ENCODE data around the gene FOXRED1. TPM values are rescaled to one million over a fixed set of nuclear protein-coding genes. Genes with fewer than 3 reads are reported as not detected.

The FOXRED1 gene
- total RNA-seq, 1 donor from 2014 or later: 34.4 TPM

DNA sequence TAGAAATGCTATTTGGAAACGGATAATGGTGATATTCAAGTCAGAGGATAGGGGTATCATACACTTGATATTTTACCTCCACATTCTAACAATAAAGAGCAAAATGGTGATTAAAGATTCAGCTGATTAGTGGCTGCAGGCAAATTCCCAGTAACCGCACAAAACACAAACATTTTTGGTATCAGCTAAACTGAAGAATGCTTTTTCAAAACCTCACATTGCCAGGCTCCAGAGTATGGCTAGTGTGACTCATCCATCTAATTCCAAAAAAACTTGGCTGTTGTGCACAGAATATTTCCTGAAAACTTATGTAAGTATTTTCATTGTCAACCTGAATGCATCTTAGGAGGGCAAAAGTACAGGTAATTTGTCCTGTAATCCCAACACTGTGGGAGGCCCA lies 11.2 kb upstream of the FOXRED1 start:
- H3K36me3 Mint-ChIP-seq (ENCODE audit: unreplicated experiment): peaks cover 23% of the 10 kb centered on the region
- H3K9me3 Mint-ChIP-seq (ENCODE audit: unreplicated experiment): no peaks in the 10 kb centered on the region
- DNase-seq (ENCODE audit: extremely low spot score, unreplicated experiment): no peak
- TF ChIP-seq, protein P1, sequence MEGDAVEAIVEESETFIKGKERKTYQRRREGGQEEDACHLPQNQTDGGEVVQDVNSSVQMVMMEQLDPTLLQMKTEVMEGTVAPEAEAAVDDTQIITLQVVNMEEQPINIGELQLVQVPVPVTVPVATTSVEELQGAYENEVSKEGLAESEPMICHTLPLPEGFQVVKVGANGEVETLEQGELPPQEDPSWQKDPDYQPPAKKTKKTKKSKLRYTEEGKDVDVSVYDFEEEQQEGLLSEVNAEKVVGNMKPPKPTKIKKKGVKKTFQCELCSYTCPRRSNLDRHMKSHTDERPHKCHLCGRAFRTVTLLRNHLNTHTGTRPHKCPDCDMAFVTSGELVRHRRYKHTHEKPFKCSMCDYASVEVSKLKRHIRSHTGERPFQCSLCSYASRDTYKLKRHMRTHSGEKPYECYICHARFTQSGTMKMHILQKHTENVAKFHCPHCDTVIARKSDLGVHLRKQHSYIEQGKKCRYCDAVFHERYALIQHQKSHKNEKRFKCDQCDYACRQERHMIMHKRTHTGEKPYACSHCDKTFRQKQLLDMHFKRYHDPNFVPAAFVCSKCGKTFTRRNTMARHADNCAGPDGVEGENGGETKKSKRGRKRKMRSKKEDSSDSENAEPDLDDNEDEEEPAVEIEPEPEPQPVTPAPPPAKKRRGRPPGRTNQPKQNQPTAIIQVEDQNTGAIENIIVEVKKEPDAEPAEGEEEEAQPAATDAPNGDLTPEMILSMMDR (IDR thresholded peaks at IDR 0.05): no peak
- H3K27me3 Mint-ChIP-seq (ENCODE audit: unreplicated experiment): no peaks in the 10 kb centered on the region
- H3K4me1 Mint-ChIP-seq (ENCODE audit: unreplicated experiment): no peaks in the 10 kb centered on the region
- H3K4me3 Mint-ChIP-seq (ENCODE audit: unreplicated experiment): no peak overlapping the region
- H3K27ac Mint-ChIP-seq (ENCODE audit: unreplicated experiment): no peak overlapping the region

DNA sequence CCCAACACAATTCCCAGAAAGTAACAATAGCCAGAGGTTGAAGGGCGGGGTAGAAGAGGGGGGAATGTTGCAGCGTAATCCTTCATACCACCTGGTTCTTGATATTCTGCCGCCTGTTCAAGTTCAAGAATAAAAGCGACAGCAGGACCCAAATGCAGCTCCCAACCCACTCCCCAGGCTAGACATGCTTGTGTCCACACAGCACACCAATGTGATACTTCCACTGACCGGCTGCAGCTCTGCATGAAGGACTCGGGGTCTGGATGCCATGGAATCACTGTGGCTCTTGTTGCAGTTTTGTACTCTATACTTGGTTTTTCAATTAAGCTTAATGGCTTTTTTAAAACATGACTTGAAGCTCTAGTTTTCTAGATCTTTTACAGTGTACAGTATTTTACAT lies 6.7 kb upstream of the FOXRED1 start:
- no peak overlapping the region for H3K4me3 Mint-ChIP-seq (ENCODE audit: unreplicated experiment)
- TF ChIP-seq, protein P1 (IDR thresholded peaks at IDR 0.05): no peak
- H3K27me3 Mint-ChIP-seq (ENCODE audit: unreplicated experiment): no peaks in the 10 kb centered on the region
- peaks cover 39% of the 10 kb centered on the region for H3K36me3 Mint-ChIP-seq (ENCODE audit: unreplicated experiment)
- H3K27ac Mint-ChIP-seq (ENCODE audit: unreplicated experiment): no peak overlapping the region
- no peaks in the 10 kb centered on the region for H3K9me3 Mint-ChIP-seq (ENCODE audit: unreplicated experiment)
- H3K4me1 Mint-ChIP-seq (ENCODE audit: unreplicated experiment): peaks cover 2% of the 10 kb centered on the region
- DNase-seq (ENCODE audit: extremely low spot score, unreplicated experiment): no peak

DNA sequence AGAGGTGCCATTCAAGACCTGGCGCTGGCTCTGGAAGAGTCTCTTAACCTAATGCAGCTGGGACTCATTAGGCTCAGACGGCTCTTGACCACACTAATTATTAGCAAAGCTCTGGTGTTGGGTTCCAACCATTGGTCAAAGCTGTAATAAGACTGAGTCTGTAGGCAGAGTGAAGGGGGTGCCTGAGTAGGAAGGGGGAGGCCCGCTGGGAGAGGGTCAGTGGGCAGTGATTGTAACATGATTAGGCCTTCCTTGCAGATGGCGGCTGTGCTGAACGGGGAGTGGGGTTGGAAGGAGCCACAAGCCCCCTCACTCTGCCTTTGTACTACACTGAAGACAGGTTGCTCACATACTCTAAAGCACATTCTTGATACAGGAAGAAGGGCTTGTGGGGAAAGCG lies 5.5 kb upstream of the FOXRED1 start:
- H3K4me3 Mint-ChIP-seq (ENCODE audit: unreplicated experiment): no peak overlapping the region
- H3K4me1 Mint-ChIP-seq (ENCODE audit: unreplicated experiment): peaks cover 11% of the 10 kb centered on the region
- no peak for DNase-seq (ENCODE audit: extremely low spot score, unreplicated experiment)
- no peak overlapping the region for H3K27ac Mint-ChIP-seq (ENCODE audit: unreplicated experiment)
- H3K27me3 Mint-ChIP-seq (ENCODE audit: unreplicated experiment): no peaks in the 10 kb centered on the region
- peaks cover 37% of the 10 kb centered on the region for H3K36me3 Mint-ChIP-seq (ENCODE audit: unreplicated experiment)
- TF ChIP-seq, protein P1 (IDR thresholded peaks at IDR 0.05): no peak
- H3K9me3 Mint-ChIP-seq (ENCODE audit: unreplicated experiment): no peaks in the 10 kb centered on the region

DNA sequence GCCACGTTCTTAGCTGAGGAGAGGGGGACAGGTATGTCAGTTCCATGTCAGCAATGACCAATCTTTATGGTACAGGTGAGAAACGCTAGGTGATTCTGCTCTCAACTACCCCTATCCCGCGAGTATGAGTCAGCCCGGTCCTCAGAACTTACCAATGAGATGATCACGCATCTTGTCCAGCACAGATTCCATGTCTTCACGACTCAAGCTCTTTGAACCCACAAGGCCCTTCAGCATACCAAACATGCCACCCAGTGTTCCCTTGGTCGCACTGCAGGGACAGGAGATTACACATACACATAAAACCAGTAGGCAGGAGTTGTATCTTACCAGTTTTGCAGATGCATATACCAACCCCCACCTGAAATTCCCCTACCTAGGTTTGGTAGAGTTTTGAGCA lies 3.1 kb upstream of the FOXRED1 start:
- DNase-seq (ENCODE audit: extremely low spot score, unreplicated experiment): no peak
- no peaks in the 10 kb centered on the region for H3K9me3 Mint-ChIP-seq (ENCODE audit: unreplicated experiment)
- no peak overlapping the region for H3K4me3 Mint-ChIP-seq (ENCODE audit: unreplicated experiment)
- H3K27ac Mint-ChIP-seq (ENCODE audit: unreplicated experiment): no peak overlapping the region
- H3K4me1 Mint-ChIP-seq (ENCODE audit: unreplicated experiment): peaks cover 22% of the 10 kb centered on the region
- TF ChIP-seq, protein P1 (IDR thresholded peaks at IDR 0.05): no peak
- H3K36me3 Mint-ChIP-seq (ENCODE audit: unreplicated experiment): peaks cover 37% of the 10 kb centered on the region
- H3K27me3 Mint-ChIP-seq (ENCODE audit: unreplicated experiment): no peaks in the 10 kb centered on the region

DNA sequence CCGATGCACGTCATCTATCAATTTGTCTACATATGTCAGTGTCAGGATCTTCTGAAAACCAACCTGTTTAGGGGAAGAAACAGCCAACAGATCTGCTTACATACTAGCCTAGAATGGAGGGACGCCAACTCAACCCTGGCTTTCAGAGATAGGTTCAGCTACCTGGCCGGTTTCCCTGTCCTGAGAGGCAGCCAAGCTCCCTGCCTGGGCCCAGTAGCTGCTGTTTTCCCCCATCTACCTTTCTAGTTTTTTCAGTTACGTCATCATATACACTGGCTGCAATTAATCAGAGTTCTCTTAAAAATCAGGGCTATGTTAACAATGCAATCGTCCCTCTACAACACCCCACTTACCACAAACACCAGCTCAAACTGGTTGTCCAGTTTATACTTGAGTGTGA lies 1.3 kb upstream of the FOXRED1 start:
- Mint-ChIP-seq H3K9me3 (ENCODE audit: unreplicated experiment) (no peaks in the 10 kb centered on the region), H3K27me3 (ENCODE audit: unreplicated experiment) (no peaks in the 10 kb centered on the region), H3K36me3 (ENCODE audit: unreplicated experiment) (peaks cover 37% of the 10 kb centered on the region), H3K27ac (ENCODE audit: unreplicated experiment) (peak overlapping the region; percentile 97), H3K4me3 (ENCODE audit: unreplicated experiment) (peak overlapping the region; percentile 96), H3K4me1 (ENCODE audit: unreplicated experiment) (peaks cover 22% of the 10 kb centered on the region)
- no peak for DNase-seq (ENCODE audit: extremely low spot score, unreplicated experiment)
- TF ChIP-seq, protein P1 (IDR thresholded peaks at IDR 0.05): no peak

Measured in osteocyte (in vitro differentiated cells).